GM12801 (cell line): ENCODE measurements around the gene CAD.

ENCODE experiments used
- TF ChIP-seq, protein P1 (sequence below): IDR thresholded peaks from one replicate; pipeline ENCODE4 v1.5.1; 2011; ENCODE audit warnings: control low read depth; ENCODE audit not compliant: insufficient read length; ENCODE audit errors: extremely low read depth

Gene CAD

DNA sequence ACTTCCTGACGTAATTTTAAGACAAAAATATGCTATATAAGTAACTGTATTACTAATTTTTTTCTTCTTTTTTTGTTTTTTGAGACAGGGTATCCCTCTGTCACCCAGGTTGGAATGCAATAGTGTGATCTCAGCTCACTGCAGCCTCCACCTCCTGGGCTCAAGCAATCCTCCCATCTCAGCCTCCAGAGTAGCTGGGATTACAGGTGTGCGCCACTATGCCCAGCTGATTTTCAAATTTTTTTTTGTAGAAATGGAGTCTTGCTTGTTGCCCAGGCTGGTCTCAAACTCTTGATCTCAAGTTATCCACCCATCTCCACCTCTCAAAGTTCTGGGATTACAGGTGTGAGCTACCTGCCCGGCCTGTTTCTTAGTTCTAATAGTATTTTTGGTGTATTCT lies 38.7 kb upstream of the CAD start:
- TF ChIP-seq, protein P1, sequence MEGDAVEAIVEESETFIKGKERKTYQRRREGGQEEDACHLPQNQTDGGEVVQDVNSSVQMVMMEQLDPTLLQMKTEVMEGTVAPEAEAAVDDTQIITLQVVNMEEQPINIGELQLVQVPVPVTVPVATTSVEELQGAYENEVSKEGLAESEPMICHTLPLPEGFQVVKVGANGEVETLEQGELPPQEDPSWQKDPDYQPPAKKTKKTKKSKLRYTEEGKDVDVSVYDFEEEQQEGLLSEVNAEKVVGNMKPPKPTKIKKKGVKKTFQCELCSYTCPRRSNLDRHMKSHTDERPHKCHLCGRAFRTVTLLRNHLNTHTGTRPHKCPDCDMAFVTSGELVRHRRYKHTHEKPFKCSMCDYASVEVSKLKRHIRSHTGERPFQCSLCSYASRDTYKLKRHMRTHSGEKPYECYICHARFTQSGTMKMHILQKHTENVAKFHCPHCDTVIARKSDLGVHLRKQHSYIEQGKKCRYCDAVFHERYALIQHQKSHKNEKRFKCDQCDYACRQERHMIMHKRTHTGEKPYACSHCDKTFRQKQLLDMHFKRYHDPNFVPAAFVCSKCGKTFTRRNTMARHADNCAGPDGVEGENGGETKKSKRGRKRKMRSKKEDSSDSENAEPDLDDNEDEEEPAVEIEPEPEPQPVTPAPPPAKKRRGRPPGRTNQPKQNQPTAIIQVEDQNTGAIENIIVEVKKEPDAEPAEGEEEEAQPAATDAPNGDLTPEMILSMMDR: no peak

GRCh38 chr2:27179344-27180000 lies 37.7 kb upstream of the CAD start:
- TF ChIP-seq, protein P1: no peak

- TF ChIP-seq, protein P1: no peak
Measured at GRCh38 chr2:27182346-27182745, 34.8 kb upstream of the CAD start.

DNA sequence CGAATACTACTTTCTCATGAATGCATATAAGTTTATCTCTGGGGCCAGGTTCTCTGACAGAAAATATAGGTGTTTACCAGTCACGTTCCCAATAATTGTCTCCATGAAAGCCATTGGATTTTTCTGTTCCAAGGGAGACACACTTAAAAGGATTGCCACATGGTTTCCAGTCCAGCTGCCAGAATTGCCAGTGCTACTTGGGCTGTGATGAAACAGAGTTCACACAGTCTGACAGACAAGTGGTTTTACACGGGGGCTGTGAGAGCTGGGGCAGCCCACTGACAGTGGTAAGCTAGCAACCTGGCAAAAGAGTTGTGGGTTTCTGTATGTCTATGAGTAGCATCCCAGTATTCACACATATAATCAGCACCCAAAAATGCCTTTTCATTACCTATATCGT lies 33.1 kb upstream of the CAD start:
- TF ChIP-seq, protein P1: no peak

GRCh38 chr2:27185331-27186026 lies 31.7 kb upstream of the CAD start:
- TF ChIP-seq, protein P1: no peak

GRCh38 chr2:27186613-27187345 lies 30.4 kb upstream of the CAD start:
- TF ChIP-seq, protein P1: no peak

DNA sequence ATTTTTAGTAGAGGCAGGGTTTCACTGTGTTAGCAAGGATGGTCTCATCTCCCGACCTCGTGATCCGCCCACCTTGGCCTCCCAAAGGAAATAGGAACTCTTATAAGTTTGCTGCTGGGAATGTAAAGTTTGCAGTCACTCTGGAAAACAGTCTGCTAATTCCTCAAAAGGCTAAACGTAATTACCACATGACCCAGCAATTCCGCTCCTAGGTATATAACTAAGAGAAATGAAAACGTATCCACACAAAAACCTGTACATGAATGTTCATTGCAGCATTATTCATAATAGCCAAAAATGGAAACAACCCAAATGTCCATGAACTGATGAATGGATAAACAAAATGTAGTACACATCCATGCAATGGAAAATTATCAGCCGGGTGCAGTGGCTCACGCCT lies 27.2 kb upstream of the CAD start:
- TF ChIP-seq, protein P1: no peak
